Measurements from ENCODE around the gene HSD11B1. TPM values are rescaled to one million over a fixed set of nuclear protein-coding genes. Genes with fewer than 3 reads are reported as not detected.

The HSD11B1 gene
- total RNA-seq, 1 experiment from 2014 or later, result 0.27 TPM

DNA sequence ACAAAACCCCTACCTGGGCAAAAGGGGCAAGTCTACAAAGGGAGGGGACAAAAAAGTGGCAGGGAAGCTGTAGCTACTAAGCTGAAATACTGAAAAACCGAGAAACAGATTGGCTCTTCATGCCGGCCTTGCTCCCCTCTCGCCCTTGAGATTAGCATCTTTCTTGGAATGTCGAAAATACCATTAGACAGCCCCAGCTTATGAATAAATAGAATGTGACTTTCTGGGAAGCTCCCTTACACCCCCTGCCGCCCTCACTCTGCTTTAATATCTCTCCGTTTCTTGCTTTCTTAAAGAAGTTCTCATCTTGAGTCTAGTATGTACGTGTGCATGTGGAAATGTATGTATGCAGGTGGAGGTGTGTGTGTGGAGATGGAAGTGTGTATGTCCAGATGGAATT is 65.3 kb downstream of the HSD11B1 start:
- BruUV-seq (replicated peaks), result no TSS peak
- H3K4me1 ChIP-seq (ENCODE audit: control insufficient read depth in 1 of 2, insufficient read depth in 2 of 2, low read length in 2 of 2), result no peaks in the 10 kb centered on the region
- H3K36me3 ChIP-seq (ENCODE audit: control insufficient read depth in 1 of 2, insufficient read depth in 2 of 2, low read length in 2 of 2), result no peaks in the 10 kb centered on the region
- no peak overlapping the region for H3K9ac ChIP-seq (ENCODE audit: low read length)
- H2AFZ ChIP-seq (ENCODE audit: low read depth, low read length, poor library complexity, severe bottlenecking), result no peak overlapping the region
- H3K4me3 ChIP-seq (replicated peaks in 1 of 2; ENCODE audit: low read depth in 1 of 2, low read length in 2 of 2), result no peak overlapping the region
- H4K20me1 ChIP-seq (ENCODE audit: insufficient read depth), result no peaks in the 10 kb centered on the region
- intact Hi-C loops (cut with micrococcal nuclease), result no loop called here
- H3K27ac ChIP-seq (ENCODE audit: low read depth, low read length), result no peak overlapping the region
- ATAC-seq (no peak), DNase-seq (ENCODE audit: low read depth, low spot score) (no peak)
- ChIA-PET CTCF (no interaction called here), RAD21 (ENCODE audit: low non-redundant PET in 1 of 2, low total read pairs in 2 of 2, uncharacterized antibody in 2 of 2, unreplicated experiment in 2 of 2) (no interaction called here), POLR2A (no interaction called here)
- H3K27me3 ChIP-seq (ENCODE audit: insufficient read depth, low read length), result no peaks in the 10 kb centered on the region
- H3K9me3 ChIP-seq (ENCODE audit: control insufficient read depth in 1 of 2, insufficient read depth in 1 of 2, low read depth in 1 of 2, low read length in 2 of 2), result no peaks in the 10 kb centered on the region; a peak in 1 of 4 replicates
- H3K79me2 ChIP-seq (ENCODE audit: insufficient read depth, low read length), result no peaks in the 10 kb centered on the region
- TF ChIP-seq, protein P1, sequence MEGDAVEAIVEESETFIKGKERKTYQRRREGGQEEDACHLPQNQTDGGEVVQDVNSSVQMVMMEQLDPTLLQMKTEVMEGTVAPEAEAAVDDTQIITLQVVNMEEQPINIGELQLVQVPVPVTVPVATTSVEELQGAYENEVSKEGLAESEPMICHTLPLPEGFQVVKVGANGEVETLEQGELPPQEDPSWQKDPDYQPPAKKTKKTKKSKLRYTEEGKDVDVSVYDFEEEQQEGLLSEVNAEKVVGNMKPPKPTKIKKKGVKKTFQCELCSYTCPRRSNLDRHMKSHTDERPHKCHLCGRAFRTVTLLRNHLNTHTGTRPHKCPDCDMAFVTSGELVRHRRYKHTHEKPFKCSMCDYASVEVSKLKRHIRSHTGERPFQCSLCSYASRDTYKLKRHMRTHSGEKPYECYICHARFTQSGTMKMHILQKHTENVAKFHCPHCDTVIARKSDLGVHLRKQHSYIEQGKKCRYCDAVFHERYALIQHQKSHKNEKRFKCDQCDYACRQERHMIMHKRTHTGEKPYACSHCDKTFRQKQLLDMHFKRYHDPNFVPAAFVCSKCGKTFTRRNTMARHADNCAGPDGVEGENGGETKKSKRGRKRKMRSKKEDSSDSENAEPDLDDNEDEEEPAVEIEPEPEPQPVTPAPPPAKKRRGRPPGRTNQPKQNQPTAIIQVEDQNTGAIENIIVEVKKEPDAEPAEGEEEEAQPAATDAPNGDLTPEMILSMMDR (IDR thresholded peaks at IDR 0.05 in 2 of 3, conservative IDR thresholded peaks at IDR 0.05 in 1 of 3; ENCODE audit: borderline replicate concordance in 1 of 3, insufficient read depth in 1 of 3, low read depth in 2 of 3, low read length in 2 of 3), result no peak
- TF ChIP-seq POLR2AphosphoS5 (IDR thresholded peaks at IDR 0.05; ENCODE audit: low read depth, low read length), result no peak
- TF ChIP-seq ZFX (IDR thresholded peaks at IDR 0.05), result no peak
- no peak for TF ChIP-seq EZH2 (IDR thresholded peaks at IDR 0.05)
- TF ChIP-seq REST (IDR thresholded peaks at IDR 0.05; ENCODE audit: low read depth), result no peak
- no peak for TF ChIP-seq RAD21 (IDR thresholded peaks at IDR 0.05; ENCODE audit: low read depth)
- no peak for TF ChIP-seq JUND (IDR thresholded peaks at IDR 0.05)
- no peak for TF ChIP-seq CEBPB (IDR thresholded peaks at IDR 0.05; ENCODE audit: low read depth)
- TF ChIP-seq, protein P2, sequence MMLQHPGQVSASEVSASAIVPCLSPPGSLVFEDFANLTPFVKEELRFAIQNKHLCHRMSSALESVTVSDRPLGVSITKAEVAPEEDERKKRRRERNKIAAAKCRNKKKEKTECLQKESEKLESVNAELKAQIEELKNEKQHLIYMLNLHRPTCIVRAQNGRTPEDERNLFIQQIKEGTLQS (IDR thresholded peaks at IDR 0.05), result no peak
- TF ChIP-seq SIN3A (IDR thresholded peaks at IDR 0.05; ENCODE audit: low read depth), result no peak
- no peak for TF ChIP-seq TCF7L2 (IDR thresholded peaks at IDR 0.05; ENCODE audit: borderline replicate concordance, extremely low read depth, insufficient read depth, insufficient read length)
- no peaks in the 10 kb centered on the region for H3K9me2 ChIP-seq (ENCODE audit: insufficient read depth)
- H3K4me2 ChIP-seq (ENCODE audit: low read length), result no peak overlapping the region
